HG03565 (cell line): ENCODE results near the gene CD3E.
"Not testable (repeated sequence)": the region's sequence is repeated elsewhere in the genome, so short reads cannot be mapped to it uniquely, and the experiment has no call there.

Source experiments
- ATAC-seq: cut with Tn5 transposase; IDR thresholded peaks from one replicate; pipeline ENCODE4 v1.9.1; 2021; ENCODE audit warnings: mild to moderate bottlenecking, moderate library complexity; ENCODE audit not compliant: unreplicated experiment

Gene CD3E

DNA sequence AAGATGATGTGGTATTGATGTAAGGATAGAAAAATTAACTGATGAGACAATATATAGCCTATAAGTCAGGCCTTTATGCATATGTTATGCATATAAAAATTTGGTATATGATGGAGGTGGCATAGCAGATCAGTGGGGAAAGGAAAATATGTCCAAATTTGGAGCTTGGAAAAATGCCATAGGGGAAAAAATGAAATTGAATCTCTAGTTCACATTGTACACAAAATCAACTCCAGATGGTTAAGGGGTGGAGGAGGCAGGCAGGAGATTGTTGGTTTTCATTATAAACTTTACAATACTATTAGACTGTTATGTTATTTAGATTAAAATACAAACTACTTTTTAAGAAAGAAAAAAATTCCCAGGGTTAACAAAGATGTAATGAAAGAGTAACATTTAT, 15.1 kb upstream of the CD3E start:
- ATAC-seq: no peak

DNA sequence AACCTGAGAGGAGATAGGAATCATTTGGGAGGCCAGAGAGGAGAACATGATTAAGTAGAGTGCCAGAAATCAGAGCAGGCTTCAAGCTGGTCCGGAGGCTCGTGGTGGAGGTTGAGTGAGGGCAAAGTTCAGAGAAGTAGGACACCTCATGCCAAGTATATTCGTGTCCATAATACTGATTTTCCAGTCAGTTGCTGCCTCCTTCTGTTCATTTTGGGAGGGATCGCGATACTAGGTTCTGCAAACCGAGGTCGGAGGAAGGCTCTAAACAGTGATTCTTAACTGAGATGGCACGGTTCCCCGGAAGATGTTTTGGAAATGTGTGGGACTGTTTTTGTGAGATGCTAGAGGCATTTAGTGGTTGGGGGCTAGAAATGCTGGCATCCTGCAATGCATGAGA, 13.6 kb upstream of the CD3E start:
- ATAC-seq: no peak

GRCh38 chr11:118291477-118292135, 12.9 kb upstream of the CD3E start:
- ATAC-seq: no peak

GRCh38 chr11:118294053-118294452, 10.5 kb upstream of the CD3E start:
- ATAC-seq: no peak

DNA sequence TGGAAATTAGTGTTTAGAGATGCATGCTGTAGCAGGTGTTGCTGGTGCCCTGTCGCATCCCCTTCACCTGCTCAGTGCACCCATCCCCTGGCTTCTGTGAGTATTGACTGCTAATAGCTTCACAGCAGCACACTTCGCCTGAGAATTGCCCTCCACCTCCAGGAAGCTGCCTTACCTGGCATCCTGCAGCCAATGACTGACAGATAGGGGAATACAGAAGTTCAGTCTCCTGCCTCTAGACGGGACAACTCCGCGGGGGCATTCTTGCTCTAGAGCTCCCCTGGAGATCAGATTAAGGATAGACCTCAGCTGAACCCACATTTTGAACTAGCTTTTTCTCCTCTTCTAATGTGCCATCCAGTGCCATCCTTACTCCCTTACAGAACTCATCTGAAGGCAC, 9.3 kb upstream of the CD3E start:
- ATAC-seq: no peak

DNA sequence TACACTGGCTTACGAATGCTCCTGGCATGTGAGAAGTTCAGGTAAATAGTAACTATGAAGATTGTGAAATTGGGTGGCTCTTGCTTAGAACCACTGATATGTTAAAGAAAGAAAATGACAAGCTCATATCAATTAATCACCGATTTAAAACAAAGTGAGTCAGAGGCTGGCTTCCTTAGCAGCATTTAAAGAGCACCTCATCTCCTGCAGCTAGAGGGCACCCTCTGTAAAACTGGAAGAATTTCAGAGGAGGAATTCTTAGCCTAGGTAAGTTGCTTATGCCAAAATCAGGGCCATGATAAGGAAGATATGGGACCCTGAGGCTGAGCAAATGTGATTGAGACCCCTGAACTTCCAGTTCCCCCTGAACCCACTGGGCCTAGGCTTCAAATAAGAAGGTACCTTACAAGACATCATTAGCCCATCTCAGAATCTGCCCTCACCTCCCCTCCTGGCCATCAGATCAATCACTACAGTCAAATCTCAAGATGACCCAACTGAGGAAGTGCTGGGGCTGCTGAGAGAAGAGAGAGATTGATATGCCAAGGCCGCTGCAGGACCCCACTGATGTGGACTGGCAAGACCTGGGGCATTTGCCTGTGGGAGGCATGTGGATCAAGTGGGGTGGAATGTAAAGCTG, 8.6 kb upstream of the CD3E start:
- ATAC-seq: no peak

- no peak for ATAC-seq
Observed at GRCh38 chr11:118301600-118302195, 2.8 kb upstream of the CD3E start.

- no peak for ATAC-seq
Observed at GRCh38 chr11:118304227-118304567, 333 bp upstream of the CD3E start.

GRCh38 chr11:118305726-118306125, 1.2 kb downstream of the CD3E start:
- no peak for ATAC-seq

DNA sequence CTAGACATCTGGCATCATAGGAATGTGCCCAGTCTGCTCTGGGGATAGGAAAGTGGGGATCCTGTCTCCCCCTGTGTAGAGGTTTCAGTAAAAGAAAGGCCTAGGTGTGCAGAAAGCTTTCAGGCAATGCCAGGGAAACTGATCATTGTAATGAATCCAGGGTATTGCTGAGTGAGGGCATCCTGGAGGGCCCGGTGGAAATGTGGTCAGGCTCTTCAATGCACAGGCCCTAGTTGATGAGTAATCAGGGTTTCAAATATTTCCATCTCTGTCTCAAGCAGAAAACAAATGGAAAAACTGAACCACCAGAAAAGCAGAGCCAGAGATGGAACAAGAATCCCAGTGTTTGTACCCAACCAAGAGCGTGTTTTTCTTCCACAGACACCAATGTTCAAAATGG, 2.0 kb downstream of the CD3E start:
- ATAC-seq: no peak

- ATAC-seq: not testable (repeated sequence)
Observed at GRCh38 chr11:118308995-118309528, 4.5 kb downstream of the CD3E start.

DNA sequence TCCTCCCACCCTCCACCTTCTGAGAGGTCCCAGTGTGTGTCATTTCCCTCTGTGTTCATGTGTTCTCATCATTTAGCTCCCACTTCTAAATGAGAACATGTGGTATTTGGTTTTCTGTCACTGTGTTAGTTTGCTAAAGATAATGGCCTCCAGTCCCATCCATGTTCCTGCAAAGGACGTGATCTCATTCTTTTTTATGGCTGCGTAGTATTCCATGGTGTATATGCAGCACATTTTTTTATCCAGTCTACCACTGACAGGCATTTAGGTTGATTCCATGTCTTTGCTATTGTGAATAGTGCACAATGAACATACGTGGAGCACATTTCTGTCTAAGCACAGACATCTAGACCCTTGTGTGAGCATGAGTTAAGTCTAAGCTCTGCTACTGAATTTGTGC, 5.7 kb downstream of the CD3E start:
- no peak for ATAC-seq

DNA sequence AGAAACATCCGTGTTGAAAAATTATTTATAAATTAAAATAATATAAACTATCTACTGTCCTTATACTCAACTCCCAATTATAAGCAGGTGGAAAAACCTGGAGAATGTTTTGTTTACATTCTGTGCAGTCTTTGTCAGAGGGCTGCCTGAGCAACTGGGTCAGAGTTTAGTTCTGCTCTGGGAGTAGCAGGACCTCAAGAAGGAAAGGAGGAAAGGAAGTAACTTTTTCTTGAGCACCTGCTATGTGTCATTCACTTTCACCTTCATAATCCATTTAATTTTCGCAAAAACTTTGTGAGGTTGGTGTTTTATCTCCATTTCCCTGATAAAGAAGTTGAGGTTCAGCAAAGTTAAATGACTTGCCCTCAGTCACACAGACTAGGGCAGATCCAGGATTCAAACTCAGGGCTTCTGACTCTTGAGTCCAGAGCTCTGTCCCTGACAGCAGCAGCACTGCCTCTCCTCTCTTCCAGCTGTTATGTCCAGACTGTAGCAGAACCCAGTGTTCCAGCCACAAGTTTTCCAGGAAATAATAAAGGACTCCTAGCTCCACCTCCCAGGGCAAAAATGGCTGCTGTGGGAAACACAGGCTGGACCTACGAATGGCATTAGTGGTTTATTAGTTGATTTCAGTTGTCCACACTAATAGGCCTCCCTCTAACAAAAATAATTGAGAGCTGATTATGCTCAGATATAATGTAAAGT, 6.4 kb downstream of the CD3E start:
- ATAC-seq: no peak

- ATAC-seq: no peak
Observed at GRCh38 chr11:118311518-118311917, 7.0 kb downstream of the CD3E start.

DNA sequence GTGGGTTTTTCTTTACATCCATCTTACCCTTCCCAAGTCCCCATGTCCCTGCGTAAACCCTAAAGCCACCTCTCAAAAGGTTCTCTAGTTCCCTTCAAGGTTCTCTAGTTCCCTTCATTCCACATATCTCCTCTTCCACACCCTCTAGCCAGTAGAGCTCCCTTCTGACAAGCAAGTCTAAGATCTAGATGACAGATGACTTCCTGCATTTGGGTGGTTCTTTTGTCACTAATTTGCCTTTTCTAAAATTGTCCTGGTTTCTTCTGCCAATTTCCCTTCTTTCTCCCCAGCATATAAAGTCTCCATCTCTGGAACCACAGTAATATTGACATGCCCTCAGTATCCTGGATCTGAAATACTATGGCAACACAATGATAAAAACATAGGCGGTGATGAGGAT, 7.8 kb downstream of the CD3E start:
- ATAC-seq: no peak

GRCh38 chr11:118313242-118313641, 8.7 kb downstream of the CD3E start:
- no peak for ATAC-seq

DNA sequence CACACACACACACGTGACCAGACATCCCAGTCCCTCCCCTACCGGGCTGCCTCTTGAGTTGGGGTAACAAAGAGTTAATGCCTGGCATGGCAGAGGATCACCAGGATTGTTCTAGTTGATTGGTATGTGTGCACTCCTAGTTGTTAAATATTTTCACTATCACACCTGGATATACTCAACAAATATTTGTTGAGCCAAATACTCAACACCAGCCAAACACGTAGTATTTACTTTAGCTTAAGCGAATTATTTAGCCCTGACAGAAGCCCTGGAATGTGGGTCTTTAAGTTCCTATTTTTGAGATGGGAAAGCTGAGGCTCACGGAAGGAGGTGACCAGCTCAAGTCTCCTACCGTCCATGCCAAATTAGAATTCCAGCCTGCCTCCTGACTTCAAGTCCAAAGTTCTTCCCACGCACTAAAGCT, 10.5 kb downstream of the CD3E start:
- ATAC-seq: no peak

DNA sequence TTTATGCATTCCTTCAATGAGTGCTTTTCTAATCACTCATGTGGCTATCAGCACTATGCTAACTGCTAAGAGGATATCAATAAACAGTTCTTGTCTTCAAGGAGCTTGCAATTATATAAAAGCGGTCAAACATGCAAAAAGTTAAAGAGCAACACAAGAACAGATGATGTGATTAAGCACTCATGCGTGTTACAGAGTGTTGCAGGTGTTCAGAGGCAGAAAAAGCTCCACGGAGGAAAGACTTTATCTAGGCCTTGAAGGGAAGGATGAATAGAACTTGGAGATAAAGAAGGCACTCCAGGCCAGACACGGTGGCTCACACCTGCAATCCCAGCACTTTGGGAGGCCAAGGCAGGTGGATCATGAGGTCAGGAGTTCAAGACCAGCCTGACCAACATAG, 13.6 kb downstream of the CD3E start:
- ATAC-seq: no peak

DNA sequence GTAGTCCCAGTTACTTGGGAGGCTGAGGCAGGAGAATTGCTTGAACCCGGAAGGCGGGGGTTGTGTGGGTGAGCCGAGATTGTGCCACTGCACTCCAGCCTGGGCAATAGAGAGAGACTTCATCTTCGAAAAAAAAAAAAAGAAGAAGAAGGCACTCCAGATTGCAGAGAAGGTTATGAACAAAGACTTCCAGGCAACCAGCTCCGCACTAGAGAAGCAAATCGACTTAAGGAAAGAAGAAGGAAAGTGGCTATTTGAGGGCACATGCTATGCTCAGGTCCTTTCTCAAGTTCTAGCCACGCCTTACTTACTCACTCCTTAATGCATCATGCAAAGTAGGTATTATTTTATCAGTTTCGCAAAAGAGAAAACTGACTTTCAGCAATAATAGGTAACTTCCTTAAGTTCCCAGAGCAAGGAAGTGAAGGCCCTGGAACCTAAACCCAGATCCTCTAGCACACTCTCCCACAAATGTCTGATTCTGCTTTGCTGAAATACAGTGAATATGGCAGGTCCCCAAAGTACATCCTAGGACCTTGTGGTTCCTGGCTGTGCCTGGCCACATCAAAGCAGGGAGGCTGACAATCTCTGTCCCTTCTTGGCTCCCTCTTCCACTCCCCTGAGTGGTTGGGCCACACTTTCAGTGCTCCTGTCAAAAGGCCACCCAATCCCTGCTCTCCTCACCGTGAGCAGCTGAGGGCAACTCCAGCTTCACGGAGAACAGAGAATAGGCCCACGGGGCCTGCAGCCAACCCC, 14.2 kb downstream of the CD3E start:
- no peak for ATAC-seq

DNA sequence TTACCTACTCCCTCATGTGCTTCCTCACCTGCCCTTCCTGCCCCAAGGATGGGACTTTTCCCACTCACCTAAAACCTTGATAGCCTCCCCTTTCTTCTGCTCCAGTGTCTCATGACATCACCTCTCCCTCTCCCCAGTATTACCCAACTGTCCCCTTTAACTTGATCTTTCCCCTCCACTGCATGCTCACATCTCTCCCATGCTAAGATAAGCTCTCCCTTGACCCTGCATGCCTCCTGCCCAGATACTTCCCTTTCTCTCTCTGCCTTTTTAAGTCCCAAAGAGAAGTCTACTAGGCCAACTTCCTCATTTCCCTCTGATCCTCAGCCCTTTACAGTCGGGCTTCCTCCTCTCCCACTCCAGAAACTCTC, 14.8 kb downstream of the CD3E start:
- no peak for ATAC-seq

- no peak for ATAC-seq
Observed at GRCh38 chr11:118320515-118320914, 16.0 kb downstream of the CD3E start.
